GM21381 (cell line): Measurements from ENCODE around the gene MTCH1.

Source experiments
- ATAC-seq: cut with Tn5 transposase; IDR thresholded peaks from one replicate; pipeline ENCODE4 v1.9.1; 2021; ENCODE audit warnings: mild to moderate bottlenecking, moderate library complexity; ENCODE audit not compliant: unreplicated experiment

MTCH1 gene

DNA sequence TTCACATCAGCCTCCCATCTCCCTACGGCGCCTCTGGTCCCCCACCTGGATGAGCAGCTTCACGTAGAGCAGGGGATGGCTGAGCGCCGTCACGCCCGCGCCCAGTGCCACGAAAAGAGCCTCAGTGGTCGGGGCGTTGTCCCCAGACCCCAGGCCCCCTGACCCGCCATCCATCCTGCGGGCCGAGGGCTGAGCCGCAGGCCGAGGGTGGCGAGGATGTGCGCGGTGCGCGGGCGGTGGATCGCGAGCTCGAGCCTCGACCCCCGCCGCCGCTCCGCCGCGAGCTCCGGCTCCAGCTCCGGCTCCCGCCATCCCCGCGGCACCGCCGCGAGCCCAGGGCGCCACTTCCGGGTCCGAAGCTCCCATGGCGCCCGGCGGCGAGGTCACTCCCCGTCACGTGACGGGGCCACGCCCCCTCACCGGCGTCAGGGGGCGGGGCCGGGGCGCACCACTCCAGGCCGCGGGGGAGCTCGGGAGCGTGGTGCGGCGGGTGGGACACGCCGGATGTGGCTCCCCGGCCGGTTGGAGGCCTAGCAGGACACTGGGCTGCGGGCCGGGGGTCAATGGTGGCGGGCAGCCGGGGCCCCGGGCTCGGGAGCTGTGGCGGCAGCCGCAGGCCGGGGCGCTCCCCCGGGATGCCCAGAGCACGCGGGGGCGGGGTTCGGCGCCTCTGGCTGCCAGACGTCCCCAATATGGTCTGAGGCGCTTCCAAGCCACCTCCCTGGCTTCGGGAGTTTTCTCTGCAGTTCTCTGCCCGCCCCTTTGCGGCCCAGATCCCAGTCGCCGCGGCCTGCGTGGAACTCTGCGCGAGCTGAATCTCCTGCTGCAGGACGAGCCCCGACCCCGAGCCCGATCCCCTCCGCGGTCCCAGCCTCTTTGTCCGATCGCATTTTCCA lies at the start of gene MTCH1:
Gene MTCH1, minus strand, starts transcription at position 389 of the 896 bp plus-strand sequence. Its CDS starts 23 bp downstream, at position 366.
- peak; percentile 84 for ATAC-seq

DNA sequence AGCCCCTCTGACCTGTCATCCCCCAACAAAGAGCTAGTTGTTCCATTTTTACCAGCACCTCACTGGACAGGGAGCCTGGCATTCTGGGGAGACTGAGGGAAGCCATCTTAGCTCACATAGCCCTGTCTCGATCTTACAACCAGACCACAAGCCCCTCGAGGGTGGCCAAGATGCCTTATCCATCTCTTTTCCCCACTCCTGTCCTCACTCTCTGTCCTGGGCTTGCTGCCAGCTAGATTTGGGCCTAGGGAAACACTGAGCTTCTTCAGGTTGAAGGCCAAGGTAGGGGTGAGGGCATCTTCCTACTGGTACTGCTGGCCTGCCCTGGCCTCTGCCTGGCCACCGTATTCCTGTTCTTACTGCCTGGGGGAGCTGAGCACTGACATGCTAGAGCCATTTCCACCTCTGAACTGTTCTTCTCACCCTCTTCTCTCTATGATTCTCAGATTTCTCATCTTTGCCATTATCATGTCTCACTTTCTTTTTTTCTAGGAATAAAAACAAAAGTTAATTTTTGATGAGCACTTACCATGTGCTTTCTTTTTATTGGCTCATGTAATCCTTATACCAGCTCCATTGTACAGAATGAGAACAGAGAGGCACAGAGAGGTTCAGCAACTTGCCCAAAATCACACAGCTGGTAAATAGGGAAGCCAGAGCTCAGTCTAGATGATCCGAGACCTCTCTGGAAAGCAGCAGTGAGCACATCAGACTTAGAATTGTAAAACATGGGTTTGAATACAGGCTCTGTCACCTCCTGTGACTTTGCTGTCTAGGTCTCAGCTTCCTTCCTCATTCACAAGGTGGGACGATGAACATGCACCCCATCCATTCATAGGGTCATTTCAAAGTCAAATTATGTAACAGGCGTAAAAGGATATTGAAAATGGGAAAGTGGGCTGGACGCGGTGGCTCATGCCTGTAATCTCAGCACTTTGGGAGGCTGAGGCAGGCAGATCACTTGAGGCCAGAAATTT lies 48.1 kb upstream of the MTCH1 start:
- no peak for ATAC-seq

- no peak for ATAC-seq
Observed at GRCh38 chr6:37033255-37033654, 47.3 kb upstream of the MTCH1 start.

- no peak for ATAC-seq
Observed at GRCh38 chr6:37032239-37032638, 46.2 kb upstream of the MTCH1 start.

GRCh38 chr6:37030599-37030998 lies 44.6 kb upstream of the MTCH1 start:
- no peak for ATAC-seq

DNA sequence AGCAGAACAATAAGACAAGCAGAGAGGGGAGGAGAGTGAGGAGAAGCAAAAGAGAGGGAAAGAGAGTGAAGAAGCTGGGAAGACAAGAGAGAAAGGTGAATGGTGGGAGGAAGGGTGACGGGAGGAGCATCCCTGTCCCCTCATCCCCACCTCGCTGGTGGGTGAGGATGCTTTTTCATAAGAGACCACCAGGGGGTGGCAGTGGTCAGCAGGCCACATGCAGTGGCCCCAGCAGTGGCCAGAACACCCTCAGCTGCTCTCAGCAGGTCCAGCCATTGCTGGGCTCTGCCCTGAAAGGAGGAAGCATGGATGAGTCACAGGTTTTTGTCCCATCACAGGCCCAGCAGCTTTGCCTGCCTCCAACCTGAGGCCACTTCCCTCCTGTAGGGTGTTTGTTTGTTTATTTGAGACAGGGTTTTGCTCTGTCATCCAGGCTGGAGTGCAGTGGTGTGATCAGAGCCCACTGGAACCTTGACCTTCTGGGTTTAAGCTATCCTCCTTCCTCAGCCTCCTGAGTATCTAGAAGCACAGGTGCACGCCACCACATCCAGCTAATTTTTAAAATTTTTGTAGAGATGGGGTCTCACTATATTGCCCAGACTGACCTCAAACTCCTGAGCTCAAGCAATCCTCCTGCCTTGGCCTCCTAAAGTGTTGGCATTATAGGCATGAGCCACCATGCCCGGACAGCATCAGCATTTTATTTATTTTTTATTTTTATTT lies 43.4 kb upstream of the MTCH1 start:
- no peak for ATAC-seq

DNA sequence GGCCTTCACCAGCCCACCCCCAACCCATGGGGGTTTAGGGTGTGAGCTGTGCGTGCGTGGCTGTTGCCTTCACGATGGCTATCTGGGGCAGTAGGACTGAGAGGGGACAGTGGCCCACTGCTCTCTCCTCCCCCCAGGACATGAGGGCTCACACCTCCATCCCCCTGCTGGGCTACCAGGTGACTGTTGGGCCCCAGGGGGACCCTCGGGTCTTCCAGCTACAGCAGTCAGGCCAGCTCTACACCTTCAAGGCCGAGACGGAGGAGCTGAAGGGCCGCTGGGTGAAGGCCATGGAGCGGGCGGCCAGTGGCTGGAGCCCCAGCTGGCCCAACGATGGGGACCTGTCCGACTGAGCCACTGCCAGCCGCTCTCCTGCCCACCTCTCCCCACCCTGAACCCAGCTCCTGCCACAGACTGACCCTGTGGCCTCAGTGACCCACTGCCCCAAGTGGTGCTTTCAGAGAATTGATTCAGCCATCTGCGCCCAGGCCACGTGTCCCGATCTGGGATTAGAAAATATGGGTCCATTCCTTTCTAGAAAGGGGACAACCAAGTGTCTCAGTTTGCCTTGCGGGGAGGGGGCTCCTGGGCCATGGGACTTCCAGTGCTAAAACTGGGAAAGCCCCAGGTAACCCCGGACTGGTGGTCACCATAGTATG lies 41.9 kb upstream of the MTCH1 start:
- no peak for ATAC-seq

DNA sequence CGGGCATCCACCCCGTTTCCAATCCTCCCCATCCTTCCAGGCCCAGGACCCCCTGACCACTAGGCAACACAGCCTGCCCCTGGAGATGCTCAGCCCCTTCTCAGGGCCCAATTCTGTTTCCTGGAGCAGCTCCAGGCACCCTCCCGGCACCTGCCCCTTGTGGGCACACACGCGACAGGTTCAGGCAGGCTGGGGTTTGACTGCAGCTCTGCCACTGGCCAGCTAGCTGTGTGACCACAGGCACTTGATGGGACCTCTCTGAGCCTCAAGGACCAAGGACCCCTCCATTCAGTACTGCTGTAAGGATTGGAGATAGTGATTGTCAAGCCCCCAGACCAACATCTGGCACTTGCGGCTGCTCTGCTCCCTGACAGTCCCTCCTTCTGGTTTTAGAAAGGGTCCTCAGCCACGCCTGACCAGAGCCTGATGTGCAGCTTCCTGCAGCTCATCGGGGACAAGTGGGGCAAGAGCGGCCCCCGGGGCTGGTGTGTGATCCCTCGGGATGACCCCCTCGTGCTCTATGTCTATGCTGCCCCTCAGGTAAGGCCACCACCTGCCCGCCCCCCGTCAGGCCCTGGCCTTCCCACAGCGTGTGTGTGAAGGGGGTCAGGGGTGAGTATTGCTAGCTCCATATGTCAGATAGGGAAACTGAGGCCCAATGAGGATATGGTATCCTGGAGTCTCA lies 41.2 kb upstream of the MTCH1 start:
- ATAC-seq, result no peak

DNA sequence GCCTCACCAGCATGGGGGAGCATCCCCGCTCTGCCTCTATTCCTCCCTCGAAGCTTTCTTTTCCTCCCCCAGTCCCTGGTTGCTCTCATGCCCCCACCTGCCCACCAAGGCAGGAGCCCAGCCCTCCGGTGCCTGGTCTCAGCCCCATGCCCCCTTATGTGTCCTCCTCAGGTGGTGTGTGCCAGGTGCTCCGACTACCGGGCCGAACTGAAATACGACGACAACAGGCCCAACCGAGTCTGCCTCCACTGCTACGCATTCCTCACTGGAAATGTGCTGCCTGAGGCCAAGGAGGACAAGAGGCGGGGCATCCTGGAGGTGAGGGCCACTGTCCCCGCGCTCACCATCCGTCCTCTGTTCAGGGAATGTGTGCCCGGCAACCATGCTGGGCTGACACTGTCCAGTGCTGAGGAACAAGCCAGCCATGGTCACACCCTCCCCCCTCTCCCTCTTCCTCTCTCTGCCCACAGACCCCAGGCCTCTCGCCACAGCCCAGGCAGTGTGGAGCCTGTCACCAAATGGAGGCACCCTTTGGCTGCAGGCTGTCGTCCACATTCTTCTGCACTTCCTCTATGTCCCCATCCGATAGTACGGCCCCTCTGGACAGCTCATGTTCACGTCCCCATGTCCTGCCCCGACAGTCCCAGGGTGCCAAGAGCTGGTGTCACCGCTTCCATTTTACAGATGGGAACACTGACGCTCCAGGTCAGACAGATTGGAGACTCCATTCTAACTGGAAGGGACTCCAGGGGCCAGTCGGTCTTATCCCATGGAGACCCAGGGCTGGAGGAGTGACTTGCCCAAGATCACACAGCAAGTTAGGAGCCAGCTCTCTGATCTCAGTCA lies 39.8 kb upstream of the MTCH1 start:
- no peak for ATAC-seq

DNA sequence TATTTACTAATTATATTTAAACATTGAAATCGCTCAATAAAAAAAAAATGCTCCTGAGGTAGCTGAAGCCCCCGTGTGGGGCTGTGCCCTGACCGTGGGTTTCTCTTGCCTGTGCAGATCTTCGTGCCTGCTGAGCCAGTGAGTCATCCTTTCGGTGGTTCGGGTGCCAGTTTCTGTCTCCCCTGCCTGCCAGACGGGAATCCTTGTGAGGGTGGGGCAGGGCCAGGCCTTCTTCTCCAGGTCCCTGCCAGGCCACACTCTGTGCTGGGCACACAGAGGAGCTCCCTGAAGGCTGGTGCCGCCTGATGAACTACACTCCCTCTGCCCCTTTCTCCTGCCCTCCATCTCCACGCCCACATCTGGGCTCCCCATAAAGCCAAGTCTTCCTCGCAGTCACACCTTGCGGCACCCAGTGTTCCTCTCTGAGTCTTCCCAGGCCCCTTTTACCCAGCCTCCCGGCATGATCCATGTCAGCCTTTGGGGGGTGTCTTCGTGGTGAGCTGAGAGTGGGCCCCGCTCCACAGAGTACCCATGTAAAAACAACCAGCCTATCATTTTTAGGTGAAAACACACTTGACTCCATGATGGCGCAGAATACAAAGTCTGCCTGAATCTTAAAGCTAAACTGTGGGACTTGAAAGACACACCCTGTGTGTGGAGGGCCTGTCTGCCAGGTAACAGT lies 38.8 kb upstream of the MTCH1 start:
- no peak for ATAC-seq

GRCh38 chr6:37022135-37022863 lies 36.3 kb upstream of the MTCH1 start:
- no peak for ATAC-seq

DNA sequence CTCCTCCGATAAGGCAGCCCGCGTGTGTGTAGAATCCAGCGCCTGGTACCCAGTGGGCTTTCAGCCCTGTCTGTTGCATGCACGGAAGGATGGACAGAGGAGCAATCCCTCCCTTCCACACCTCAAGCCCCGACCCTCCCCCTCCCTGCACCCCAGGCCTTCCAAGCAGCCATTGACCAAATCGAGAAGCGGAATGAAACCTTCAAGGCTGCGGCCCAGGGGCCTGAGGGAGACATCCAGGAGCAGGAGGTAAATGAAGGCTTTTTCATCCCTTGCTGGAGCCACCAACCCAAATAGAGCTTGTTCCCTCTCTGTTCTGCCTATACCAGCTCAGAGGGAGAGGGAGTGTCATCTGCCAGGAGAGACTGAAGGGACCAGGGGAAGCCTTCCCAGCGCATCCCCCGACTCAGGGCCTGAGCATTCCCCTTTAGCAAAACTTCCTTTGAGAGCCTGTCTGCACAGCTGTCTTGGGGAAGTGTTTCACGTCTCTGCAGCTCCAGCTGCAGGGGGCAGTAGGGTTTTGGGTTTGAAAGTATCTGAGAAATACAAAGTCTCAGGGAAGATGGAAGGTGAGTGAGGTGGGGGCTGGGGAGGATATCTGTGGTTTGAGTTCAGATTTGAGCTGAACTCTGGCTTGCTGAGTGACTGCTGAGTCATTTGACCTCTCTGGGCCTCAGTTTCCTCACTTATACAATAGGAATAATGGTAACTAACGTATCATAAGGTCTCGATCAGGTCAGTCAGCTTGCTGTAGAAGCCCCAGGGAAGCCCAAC lies 35.5 kb upstream of the MTCH1 start:
- ATAC-seq, result no peak

DNA sequence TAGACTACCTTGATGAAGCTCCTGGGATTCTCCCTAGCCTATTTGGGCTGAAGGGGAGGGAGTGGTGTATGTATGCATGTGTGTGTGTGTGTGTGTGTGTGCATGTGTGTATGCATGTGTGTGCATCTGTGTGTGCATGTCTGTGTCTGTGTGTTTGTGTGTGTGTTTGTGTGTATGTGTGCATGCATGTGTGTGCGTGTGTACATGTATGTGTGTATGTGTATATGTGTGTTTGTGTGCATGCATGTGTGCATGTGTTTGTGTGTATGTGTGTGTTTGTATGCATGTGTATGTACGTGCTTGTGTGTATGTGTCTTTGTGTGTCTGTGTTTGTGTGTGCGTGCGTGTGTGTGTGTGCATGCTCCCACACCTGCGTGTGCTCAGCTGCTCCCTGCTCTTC lies 34.8 kb upstream of the MTCH1 start:
- no peak for ATAC-seq

DNA sequence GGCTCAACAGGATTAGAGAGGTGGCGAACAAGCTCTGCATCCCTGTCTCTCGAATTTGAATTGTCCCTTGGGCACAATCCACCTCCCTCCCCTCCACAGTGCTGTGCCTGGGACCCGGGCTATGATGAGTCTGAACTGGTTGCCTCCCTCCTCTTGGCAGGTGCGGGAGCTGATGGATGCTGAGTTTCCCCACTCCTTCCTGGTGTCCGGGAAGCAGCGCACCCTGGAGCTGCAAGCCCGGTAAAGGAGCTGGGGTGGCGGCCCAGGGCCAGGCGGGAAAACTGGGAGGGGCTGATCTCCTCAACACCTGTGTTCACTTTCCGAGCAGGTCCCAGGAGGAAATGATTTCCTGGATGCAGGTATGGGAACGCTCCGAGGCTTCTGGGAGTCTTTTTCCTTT lies 34.4 kb upstream of the MTCH1 start:
- ATAC-seq, result no peak

DNA sequence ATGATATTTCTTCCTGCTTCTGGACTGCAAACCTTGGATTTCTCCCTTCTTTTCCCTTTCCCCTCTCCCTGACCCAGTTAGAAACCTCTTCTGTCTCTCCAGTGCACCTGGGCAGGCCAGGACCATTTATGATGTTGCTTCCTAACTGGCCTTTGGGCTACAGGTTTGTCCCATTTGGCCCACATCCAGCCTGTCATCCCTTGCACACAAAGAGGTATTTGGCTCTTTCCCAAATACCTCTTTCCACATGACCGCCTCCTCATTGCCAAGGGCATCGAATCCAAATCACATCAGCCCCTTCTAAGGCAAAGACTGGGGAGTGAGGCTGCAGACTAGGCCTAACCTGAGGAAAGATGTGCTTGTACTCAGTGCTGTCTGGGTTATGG lies 33.1 kb upstream of the MTCH1 start:
- ATAC-seq, result no peak

DNA sequence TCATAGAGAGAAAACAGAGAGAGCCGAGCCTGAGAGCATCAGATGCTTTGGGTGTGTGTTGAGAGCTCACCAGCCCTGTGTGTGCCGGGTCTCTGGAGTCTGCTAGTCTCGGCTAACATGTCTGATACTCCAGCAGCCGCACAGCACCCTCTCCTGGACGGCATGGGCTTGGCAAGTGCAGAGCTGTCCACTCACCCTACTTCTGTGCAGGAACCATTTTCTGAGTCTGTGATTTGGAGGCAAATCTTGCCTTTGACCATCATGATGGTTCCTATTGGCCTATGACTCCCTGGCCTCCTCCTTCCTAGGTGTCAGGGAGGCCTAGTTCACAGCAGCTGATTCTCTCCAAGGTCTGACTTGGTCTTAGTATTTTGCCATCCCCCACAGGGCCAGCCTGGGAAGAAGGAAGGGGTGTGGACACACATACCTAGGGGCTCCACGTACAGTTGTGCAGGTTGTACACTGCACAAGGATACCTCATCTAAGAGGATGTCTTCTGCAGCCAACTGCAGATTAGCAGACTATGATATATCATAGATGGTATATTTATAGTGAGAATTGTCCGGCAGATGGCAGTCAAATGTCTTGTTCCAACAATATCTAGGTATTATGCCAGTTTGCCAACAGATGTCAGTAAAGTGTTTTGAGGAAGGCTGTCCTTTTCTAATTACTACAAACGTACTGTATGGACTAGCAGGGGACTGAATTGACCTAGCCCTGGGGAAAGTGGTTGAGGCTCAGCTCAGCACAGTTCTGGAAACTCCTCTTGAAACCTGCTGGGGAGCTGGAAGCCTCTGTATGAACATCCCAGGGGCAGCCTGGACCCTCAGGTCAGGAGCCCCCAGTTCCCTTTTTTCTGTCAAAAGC lies 32.4 kb upstream of the MTCH1 start:
- ATAC-seq, result peak; percentile 82
